WI38 (cell line): ENCODE data around the gene TMEM42.
"Not testable (repeated sequence)": the region's sequence is repeated elsewhere in the genome, so short reads cannot be mapped to it uniquely, and the experiment has no call there.

ENCODE experiments used
- H3K4me3 ChIP-seq: 2 replicates; pipeline ENCODE4 v1.5.1; 2011; ENCODE audit warnings: low read depth, mild to moderate bottlenecking, control low read depth, low read length
- CTCF ChIP-seq: IDR thresholded peaks from 2 replicates; pipeline ENCODE4 v1.5.1; 2012; ENCODE audit warnings: low read depth, mild to moderate bottlenecking, control low read depth, low read length

Gene TMEM42

DNA sequence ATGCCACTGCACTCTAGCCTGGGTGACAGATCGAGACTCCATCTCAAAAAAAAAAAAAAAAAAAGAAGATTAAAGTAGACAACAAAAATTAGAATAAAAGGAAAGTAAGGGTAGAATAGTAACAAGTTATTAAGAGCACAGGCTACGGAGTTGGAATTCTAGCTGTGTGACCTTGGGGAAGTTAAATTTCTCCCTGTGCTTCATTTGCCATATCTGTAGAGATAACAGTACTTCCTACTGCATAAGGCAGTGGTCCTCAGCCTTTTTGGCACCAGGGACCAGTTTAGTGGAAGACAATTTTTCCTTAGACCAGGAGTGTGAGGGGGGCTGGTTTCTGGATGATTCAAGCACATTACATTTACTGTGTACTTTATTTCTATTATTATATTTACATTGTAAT, 28.7 kb upstream of the TMEM42 start:
- H3K4me3 ChIP-seq = no peak overlapping the region
- no peak for TF ChIP-seq CTCF

DNA sequence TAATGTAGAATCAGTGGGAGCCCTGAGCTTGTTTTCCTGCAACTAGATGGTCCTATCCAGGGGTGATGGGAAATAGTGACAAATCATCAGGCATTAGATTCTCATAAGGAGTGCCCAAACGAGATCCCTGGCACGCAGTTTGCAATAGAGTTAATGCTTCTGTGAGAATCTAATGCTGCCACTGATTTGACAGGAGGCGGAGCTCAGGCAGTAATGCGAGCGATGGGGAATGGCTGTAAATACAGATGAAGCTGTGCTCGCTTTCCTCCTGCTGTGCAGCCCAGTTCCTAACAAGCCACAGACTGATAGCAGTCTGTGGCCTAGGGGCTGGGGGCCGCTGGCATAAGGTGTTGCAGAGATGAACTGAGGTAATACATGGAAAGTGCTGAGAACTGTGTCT, 28.3 kb upstream of the TMEM42 start:
- H3K4me3 ChIP-seq = no peak overlapping the region
- TF ChIP-seq CTCF = no peak

GRCh38 chr3:44835684-44836083, 26.0 kb upstream of the TMEM42 start:
- H3K4me3 ChIP-seq = no peak overlapping the region
- TF ChIP-seq CTCF = no peak

DNA sequence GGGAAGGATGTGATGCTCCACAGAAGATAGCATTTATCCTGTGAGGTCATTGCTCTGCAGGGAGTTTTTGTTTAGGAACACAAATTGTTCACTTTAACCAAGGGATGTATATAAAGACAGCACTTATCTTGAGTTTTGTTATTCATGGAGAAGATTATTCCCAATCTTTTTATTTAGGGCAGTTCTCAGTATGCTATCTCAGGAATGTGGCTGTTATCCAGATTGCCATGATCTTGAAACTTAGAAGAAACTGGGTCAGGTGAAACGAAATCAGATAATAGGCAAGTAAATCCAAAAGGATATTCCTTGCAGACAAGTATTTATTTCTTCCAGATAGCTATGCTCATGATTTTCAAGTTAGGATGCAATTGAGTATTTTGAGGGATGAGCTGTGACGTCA, 19.3 kb upstream of the TMEM42 start:
- no peak for TF ChIP-seq CTCF
- no peak overlapping the region for H3K4me3 ChIP-seq

DNA sequence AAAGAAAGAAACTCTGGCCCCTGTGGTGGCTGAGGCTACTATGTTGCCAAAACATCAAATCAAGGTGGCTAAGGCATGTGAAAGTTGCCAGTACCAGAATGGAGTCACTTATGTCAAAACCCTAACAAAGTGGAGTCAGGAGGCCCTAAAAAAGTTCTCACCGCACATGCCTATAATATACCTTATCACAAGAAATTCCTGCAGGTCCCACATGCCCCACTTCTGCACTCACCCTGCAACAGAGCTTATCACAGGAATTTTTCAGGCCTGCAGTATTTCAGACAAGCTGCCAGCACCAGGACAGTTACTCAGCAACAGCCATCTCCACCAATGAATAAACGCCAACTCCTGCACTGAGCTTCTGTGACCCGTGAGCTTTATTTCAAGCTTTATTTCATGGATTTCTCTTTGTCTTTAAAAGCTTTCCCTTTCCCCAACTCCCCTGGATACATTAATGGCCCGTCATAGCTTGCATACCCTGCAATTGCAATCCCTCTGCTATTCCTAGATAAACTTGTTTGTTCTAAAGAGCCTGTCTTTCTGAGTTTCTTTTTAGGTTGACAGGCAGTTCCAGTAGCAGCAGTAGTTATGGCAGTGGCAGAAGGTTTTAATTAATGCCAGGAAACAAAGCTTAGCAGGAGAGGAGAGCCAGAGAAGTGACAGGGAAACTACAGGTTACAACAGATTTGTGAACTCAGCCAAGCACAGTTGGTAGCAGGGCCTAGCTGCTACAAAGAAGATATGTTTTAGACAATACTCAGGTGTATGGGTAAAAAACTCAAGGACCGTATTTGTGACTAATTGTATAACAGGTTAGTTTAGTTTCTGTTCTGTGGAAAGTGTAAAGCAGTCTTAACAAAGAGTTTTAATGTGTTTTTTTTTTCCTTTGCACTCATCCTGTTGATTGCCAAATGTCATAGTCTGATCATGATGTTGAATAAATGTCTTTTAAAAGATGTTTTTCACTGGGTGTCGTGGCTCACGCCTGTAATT, 15.9 kb upstream of the TMEM42 start:
- H3K4me3 ChIP-seq = no peak overlapping the region
- no peak for TF ChIP-seq CTCF

DNA sequence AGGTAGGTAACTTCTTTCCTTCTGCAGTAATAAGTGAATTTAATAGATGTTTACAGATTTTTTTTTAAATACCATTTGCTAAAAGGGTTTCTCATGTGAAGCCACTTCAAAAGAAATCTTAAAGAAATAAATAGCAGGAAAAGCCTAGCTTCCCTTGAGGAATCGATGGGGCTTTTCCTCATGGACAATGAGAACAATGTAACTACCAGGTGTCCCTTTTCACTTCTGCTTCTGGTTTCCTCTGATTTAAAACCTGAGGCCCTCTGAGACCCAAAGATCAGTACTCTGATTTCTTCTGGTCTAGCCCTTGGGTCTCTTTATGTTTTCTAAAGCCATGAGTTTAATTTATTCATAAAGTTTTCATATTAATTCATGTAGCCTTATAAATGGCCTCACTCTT, 13.1 kb upstream of the TMEM42 start:
- TF ChIP-seq CTCF = no peak
- H3K4me3 ChIP-seq = no peak overlapping the region

- H3K4me3 ChIP-seq = not testable (repeated sequence)
These were observed 5.0 kb upstream of the TMEM42 start for GRCh38 chr3:44856663-44857062.
